HL-60 (cell line): Measurements from ENCODE around the gene TBC1D1.

ENCODE experiments used
- GABPA ChIP-seq: IDR thresholded peaks from 2 replicates; pipeline ENCODE4 v1.6.1; 2012; ENCODE audit warnings: low read depth
- POLR2AphosphoS5 ChIP-seq: IDR thresholded peaks from 2 replicates; pipeline ENCODE4 v1.6.1; 2012; ENCODE audit warnings: low read depth
- TF ChIP-seq, protein P1 (sequence below): IDR thresholded peaks from one replicate; pipeline ENCODE4 v1.5.1; 2011; ENCODE audit warnings: low read length, control low read depth, inconsistent platforms; ENCODE audit not compliant: insufficient read depth

- TF ChIP-seq GABPA, result no peak
- TF ChIP-seq, protein P1, sequence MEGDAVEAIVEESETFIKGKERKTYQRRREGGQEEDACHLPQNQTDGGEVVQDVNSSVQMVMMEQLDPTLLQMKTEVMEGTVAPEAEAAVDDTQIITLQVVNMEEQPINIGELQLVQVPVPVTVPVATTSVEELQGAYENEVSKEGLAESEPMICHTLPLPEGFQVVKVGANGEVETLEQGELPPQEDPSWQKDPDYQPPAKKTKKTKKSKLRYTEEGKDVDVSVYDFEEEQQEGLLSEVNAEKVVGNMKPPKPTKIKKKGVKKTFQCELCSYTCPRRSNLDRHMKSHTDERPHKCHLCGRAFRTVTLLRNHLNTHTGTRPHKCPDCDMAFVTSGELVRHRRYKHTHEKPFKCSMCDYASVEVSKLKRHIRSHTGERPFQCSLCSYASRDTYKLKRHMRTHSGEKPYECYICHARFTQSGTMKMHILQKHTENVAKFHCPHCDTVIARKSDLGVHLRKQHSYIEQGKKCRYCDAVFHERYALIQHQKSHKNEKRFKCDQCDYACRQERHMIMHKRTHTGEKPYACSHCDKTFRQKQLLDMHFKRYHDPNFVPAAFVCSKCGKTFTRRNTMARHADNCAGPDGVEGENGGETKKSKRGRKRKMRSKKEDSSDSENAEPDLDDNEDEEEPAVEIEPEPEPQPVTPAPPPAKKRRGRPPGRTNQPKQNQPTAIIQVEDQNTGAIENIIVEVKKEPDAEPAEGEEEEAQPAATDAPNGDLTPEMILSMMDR, result no peak
- no peak for TF ChIP-seq POLR2AphosphoS5
These were observed 259.9 kb downstream of the TBC1D1 start for GRCh38 chr4:38150766-38151165.
